Measurements from ENCODE around the gene FOCAD.

The FOCAD gene

GRCh38 chr9:20754556-20754955 lies 70.5 kb downstream of the FOCAD start:
- no peak for DNase-seq
- Histone ChIP-seq H3K4me1 (ENCODE audit: low read length) (no peaks in the 10 kb centered on the region), H3K27me3 (replicated peaks; ENCODE audit: insufficient read depth, low read length) (no peaks in the 10 kb centered on the region), H3K4me2 (ENCODE audit: low read depth, low read length) (no peak overlapping the region), H3K9ac (ENCODE audit: low read length) (no peak overlapping the region), H3K36me3 (replicated peaks; ENCODE audit: insufficient read depth, low read length) (no peaks in the 10 kb centered on the region), H2AFZ (ENCODE audit: low read length) (no peak overlapping the region), H3K9me3 (replicated peaks; ENCODE audit: insufficient read depth, low read length) (no peaks in the 10 kb centered on the region), H3K27ac (ENCODE audit: low read length) (no peak overlapping the region), H3K4me3 (ENCODE audit: low read length) (no peak overlapping the region), H3F3A (ENCODE audit: insufficient read depth, low read length) (no peaks in the 10 kb centered on the region), H4K20me1 (ENCODE audit: insufficient read depth, low read length) (no peaks in the 10 kb centered on the region), H3K9me2 (replicated peaks; ENCODE audit: insufficient read depth, low read length) (no peaks in the 10 kb centered on the region), H3K79me2 (ENCODE audit: low read length) (no peaks in the 10 kb centered on the region)
- TF ChIP-seq CTCF (IDR thresholded peaks at IDR 0.05; ENCODE audit: low read length) (no peak), EZH2phosphoT487 (IDR thresholded peaks at IDR 0.05; ENCODE audit: low read length) (no peak), EZH2 (optimal IDR thresholded peaks at IDR 0.05; ENCODE audit: low read depth, low read length) (no peak)

GRCh38 chr9:20760246-20760891 lies 76.3 kb downstream of the FOCAD start:
- Histone ChIP-seq H3K79me2 (ENCODE audit: low read length) (no peaks in the 10 kb centered on the region), H3K4me2 (ENCODE audit: low read depth, low read length) (no peak overlapping the region), H3K9me3 (replicated peaks; ENCODE audit: insufficient read depth, low read length) (no peaks in the 10 kb centered on the region), H3K27ac (ENCODE audit: low read length) (no peak overlapping the region), H3K4me3 (ENCODE audit: low read length) (no peak overlapping the region), H3K36me3 (replicated peaks; ENCODE audit: insufficient read depth, low read length) (no peaks in the 10 kb centered on the region), H2AFZ (ENCODE audit: low read length) (no peak overlapping the region), H3F3A (ENCODE audit: insufficient read depth, low read length) (no peaks in the 10 kb centered on the region), H3K9me2 (replicated peaks; ENCODE audit: insufficient read depth, low read length) (no peaks in the 10 kb centered on the region), H4K20me1 (ENCODE audit: insufficient read depth, low read length) (no peaks in the 10 kb centered on the region), H3K27me3 (replicated peaks; ENCODE audit: insufficient read depth, low read length) (no peaks in the 10 kb centered on the region), H3K9ac (ENCODE audit: low read length) (no peak overlapping the region), H3K4me1 (ENCODE audit: low read length) (no peaks in the 10 kb centered on the region)
- TF ChIP-seq CTCF (IDR thresholded peaks at IDR 0.05; ENCODE audit: low read length) = no peak
- no peak for TF ChIP-seq EZH2phosphoT487 (IDR thresholded peaks at IDR 0.05; ENCODE audit: low read length)
- no peak for TF ChIP-seq EZH2 (optimal IDR thresholded peaks at IDR 0.05; ENCODE audit: low read depth, low read length)
- no peak for DNase-seq

- Histone ChIP-seq H3K4me3 (ENCODE audit: low read length) (no peak overlapping the region), H3K4me1 (ENCODE audit: low read length) (no peaks in the 10 kb centered on the region), H3F3A (ENCODE audit: insufficient read depth, low read length) (no peaks in the 10 kb centered on the region), H3K4me2 (ENCODE audit: low read depth, low read length) (no peak overlapping the region), H3K27ac (ENCODE audit: low read length) (no peak overlapping the region), H2AFZ (ENCODE audit: low read length) (no peak overlapping the region), H3K9me3 (replicated peaks; ENCODE audit: insufficient read depth, low read length) (no peaks in the 10 kb centered on the region), H3K36me3 (replicated peaks; ENCODE audit: insufficient read depth, low read length) (no peaks in the 10 kb centered on the region), H3K27me3 (replicated peaks; ENCODE audit: insufficient read depth, low read length) (no peaks in the 10 kb centered on the region), H3K9me2 (replicated peaks; ENCODE audit: insufficient read depth, low read length) (no peaks in the 10 kb centered on the region), H3K79me2 (ENCODE audit: low read length) (no peaks in the 10 kb centered on the region), H3K9ac (ENCODE audit: low read length) (no peak overlapping the region), H4K20me1 (ENCODE audit: insufficient read depth, low read length) (no peaks in the 10 kb centered on the region)
- no peak for DNase-seq
- TF ChIP-seq CTCF (IDR thresholded peaks at IDR 0.05; ENCODE audit: low read length) = no peak
- TF ChIP-seq EZH2 (optimal IDR thresholded peaks at IDR 0.05; ENCODE audit: low read depth, low read length) = no peak
- TF ChIP-seq EZH2phosphoT487 (IDR thresholded peaks at IDR 0.05; ENCODE audit: low read length) = no peak
Measured at GRCh38 chr9:20770947-20771346, 86.9 kb downstream of the FOCAD start.
